ENCODE data around the gene DUS2. TPM values are rescaled to one million over a fixed set of nuclear protein-coding genes. Genes with fewer than 3 reads are reported as not detected.

Gene DUS2
- total and polyA plus RNA-seq, 9 of the 15 experiments (the other 6 are each of a cell fraction or from before 2014, with no cell fraction given), result 5.8 to 22.5 (median 20.6) TPM

GRCh38 chr16:68035227-68035626, 12.1 kb downstream of the DUS2 start (continued):
- TF ChIP-seq MNT (conservative IDR thresholded peaks at IDR 0.05), result no peak
- TF ChIP-seq SMARCA4 (IDR thresholded peaks at IDR 0.05), result no peak
- no peak for TF ChIP-seq ZNF311 (CRISPR knock-in tag; IDR thresholded peaks at IDR 0.05)
- no peak for TF ChIP-seq ZC3H11A (IDR thresholded peaks at IDR 0.05; ENCODE audit: low read depth, low read length)
- TF ChIP-seq ZNF253 (CRISPR knock-in tag; conservative IDR thresholded peaks at IDR 0.05), result no peak
- no peak for TF ChIP-seq PTTG1 (tag; IDR thresholded peaks at IDR 0.05; ENCODE audit: low read depth)
- no peak for TF ChIP-seq HMBOX1 (IDR thresholded peaks at IDR 0.05)
- peak; percentile 19; the same call in 1 of the 2 replicates for TF ChIP-seq ATF3 (IDR thresholded peaks at IDR 0.05)
- no peak for TF ChIP-seq ATF3 (CRISPR knock-in tag; conservative IDR thresholded peaks at IDR 0.05)
- no peak for TF ChIP-seq TAF9B (IDR thresholded peaks at IDR 0.05; ENCODE audit: partially characterized antibody)
- TF ChIP-seq ZNF384 (IDR thresholded peaks at IDR 0.05; ENCODE audit: low read depth, low read length), result peak; percentile 48; the same call in 1 of the 2 replicates
- no peak for TF ChIP-seq ZNF175 (CRISPR knock-in tag; IDR thresholded peaks at IDR 0.05; ENCODE audit: low read depth)
- TF ChIP-seq NFATC3 (IDR thresholded peaks at IDR 0.05), result no peak
- no peak for TF ChIP-seq ATF1 (CRISPR knock-in tag; IDR thresholded peaks at IDR 0.05)
- 0 out of 2 replicates have a peak, but pooled peaks have one; percentile 14 for TF ChIP-seq ATF1 (tag; IDR thresholded peaks at IDR 0.05)
- 0 out of 2 replicates have a peak, but pooled peaks have one; percentile 19 for TF ChIP-seq ATF7 (IDR thresholded peaks at IDR 0.05)
- no peak for TF ChIP-seq CSDE1 (IDR thresholded peaks at IDR 0.05)
- no peak for TF ChIP-seq DACH1 (IDR thresholded peaks at IDR 0.05; ENCODE audit: partially characterized antibody)
- no peak for TF ChIP-seq THAP7 (CRISPR knock-in tag; IDR thresholded peaks at IDR 0.05)
- TF ChIP-seq HMG20A (CRISPR knock-in tag; conservative IDR thresholded peaks at IDR 0.05), result no peak
- TF ChIP-seq XRCC3 (IDR thresholded peaks at IDR 0.05), result no peak
- TF ChIP-seq MAFK (IDR thresholded peaks at IDR 0.05; ENCODE audit: low read length), result no peak
- TF ChIP-seq RBM34 (IDR thresholded peaks at IDR 0.05; ENCODE audit: borderline replicate concordance, insufficient read depth, low read length), result no peak
- no peak for TF ChIP-seq POLR3A (IDR thresholded peaks at IDR 0.05; ENCODE audit: borderline replicate concordance, extremely low read depth, insufficient read depth, insufficient read length)
- no peak for TF ChIP-seq CBFB (CRISPR knock-in tag; IDR thresholded peaks at IDR 0.05)
- TF ChIP-seq NFE2L1 (tag; IDR thresholded peaks at IDR 0.05; ENCODE audit: borderline replicate concordance, low read depth), result no peak
- no peak for TF ChIP-seq HLTF (IDR thresholded peaks at IDR 0.05)
